HK-2 (cell line): ENCODE results near the gene SIK2.
A peak's percentile ranks its signal among the peaks of the same experiment; 100 is the strongest.
"Not testable (repeated sequence)": the region's sequence is repeated elsewhere in the genome, so short reads cannot be mapped to it uniquely, and the experiment has no call there.

Experiments used
- DNase-seq: peaks from one replicate; pipeline ENCODE4 v3.0.0-alpha.2; 2018; ENCODE audit not compliant: unreplicated experiment

Gene SIK2

GRCh38 chr11:111759778-111760407 is 157.6 kb downstream of the SIK2 start:
- no peak for DNase-seq

DNA sequence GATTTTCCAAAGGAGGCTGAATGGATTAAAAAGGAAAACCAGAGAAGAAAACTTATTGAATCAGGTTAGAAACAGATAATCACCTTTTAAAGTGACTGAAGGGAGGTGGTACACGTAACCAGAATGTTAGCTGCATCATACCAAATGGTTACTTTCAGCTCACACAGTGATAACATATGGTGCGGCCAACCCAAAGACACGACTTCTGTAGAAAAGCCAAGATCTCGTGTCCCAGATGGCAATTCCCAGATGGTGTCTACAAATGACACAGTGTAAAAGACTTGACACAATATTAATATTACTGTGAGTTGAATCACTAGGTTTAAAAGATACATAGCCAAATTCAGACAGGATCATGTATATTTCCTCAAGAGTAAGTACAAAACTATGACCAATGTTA is 158.8 kb downstream of the SIK2 start:
- DNase-seq = no peak

DNA sequence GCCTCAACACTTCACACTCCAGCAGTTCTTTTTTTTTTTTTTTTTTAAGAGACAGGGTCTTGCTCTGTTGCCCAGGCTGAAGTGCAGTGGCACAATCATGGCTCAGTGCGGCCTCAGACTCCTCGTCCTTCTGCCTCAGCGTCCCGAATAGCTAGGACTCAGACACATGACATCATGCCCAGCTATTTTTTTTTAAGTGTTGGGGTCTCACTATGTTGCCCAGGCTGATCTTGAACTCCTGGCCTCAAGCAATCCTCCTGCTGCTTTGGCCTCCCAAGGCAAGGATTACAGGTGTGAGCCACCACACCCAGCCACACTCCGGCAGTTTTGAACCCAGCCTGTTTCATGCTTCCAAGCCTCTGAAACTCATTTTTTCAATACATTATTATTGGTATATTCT is 160.3 kb downstream of the SIK2 start:
- DNase-seq = no peak

DNA sequence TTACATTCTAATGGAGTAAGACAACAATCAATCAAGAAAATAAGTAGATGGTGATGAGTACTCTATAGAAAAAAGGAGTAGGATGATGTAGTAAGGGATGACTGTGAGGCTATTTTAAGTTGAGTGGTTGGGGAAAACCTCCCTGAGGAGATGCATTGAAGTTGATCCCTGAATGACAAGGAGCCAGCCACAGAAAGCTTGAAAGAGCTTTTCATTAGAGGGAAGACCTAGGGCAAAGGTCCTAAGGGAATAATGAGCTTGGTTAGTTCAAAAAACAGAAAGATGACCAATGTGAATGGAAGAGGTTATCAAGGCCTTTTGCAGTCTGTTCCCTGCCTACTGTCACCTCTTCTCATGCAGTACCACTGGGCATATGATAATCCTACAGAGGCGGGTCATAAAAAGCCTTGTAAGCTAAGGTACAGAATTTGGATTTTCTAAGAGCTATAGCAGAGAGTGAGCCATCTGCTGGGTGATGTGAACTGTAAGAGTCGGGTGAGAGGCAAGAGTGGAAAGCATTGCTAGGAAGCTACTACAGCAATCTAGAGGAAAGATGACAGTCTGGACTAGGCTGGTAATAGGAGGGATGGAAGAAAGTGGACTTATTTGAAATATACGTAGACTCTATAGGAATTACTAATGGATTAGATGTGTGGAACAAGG is 160.9 kb downstream of the SIK2 start:
- no peak for DNase-seq

DNA sequence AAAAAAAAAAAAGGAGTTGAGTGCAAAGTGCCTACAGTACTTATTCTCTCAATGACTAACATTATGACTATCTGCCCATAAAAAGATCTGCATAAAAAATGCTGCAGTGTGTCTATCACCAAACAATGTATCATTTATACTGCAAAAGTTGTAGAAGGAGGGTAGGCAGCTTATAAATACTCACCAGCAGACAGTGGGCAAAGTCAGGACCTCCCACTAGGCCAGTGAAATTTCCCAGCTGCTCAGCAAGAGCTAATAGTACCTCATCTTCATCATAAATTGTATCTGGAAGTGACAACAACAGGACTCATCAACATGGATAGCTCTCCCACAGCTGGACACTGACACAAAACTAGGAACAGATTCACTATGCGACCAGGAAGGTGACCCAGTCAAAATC is 162.4 kb downstream of the SIK2 start:
- no peak for DNase-seq

DNA sequence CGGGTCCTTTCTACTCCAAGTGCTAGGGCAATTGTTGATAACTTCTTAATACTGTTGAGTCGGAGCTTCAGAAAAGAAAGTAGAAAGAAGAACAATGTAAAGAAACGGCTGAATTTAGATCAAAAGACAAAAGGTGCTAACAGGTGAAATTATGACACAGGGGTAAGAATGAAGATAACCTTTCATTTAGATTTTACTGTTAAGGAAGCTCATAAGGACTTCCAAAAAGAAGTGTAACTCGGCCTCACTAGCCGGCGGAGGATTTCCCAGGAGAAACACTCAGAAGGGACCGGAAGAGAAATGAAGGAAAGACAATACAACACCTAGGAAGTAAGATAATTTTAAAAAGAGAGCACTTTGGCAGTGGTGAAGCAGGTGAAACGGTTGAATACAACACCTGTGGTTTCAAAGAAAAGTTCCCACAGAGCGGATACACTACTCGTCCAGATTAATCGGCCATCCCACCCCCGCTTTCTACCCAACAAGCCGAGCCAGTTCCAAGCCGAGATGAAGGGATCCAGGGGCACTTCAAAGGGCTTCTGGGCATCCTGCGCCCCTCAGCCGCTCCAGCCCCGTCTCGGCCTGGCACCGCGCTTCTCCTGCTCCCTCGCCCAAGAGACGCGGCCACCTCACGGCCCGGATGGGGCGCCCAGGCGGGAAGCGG is 163.2 kb downstream of the SIK2 start:
- no peak for DNase-seq

DNA sequence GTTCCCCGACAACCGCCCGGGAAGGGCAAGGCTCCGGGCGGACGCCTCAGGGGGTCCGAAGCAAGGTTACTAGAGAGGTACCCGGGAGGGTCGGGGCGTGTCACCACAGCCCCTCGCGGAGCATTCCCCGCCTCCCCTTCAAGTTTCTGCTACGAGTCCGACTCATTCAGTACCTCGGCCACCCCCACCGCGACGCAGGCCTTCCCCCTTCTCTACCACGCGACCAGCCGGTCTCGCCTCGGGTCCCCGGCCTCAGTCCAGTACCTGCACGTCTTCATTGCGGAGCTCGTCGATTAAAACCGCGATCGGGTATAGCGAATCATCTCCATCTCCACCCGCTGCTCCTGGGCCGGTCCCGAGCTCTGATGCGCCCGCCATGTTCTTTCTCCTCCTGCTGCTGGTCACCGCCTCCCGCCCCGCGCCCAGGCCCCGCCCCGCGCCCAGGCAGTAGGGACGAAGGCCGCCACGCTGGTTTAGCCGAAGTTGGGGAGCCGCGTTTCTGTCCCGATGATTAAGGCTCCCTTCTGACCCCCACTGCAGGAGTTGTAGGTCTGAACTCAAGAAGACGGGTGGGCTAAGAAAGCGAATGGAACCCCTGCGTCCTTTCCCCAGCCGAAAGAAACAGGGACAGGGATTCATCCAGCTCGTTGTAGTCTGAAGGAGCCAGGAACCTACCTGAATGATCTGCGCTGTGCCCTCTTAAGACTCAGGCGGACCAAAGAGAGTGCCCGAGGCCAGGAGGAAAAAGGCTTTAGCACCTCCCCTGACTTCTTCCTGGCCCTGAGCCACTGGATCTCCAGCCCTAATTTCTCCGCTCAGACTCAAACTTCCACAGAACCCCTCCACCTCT is 164.0 kb downstream of the SIK2 start, which contains the start of gene PPP2R1B:
Gene PPP2R1B (minus strand): TSS at position 406 of the 850 bp plus-strand sequence. CDS start 28 bp downstream, at position 378.
- peak; percentile 83 for DNase-seq

- DNase-seq = no peak
These were observed 164.5 kb downstream of the SIK2 start for GRCh38 chr11:111766834-111767142.

DNA sequence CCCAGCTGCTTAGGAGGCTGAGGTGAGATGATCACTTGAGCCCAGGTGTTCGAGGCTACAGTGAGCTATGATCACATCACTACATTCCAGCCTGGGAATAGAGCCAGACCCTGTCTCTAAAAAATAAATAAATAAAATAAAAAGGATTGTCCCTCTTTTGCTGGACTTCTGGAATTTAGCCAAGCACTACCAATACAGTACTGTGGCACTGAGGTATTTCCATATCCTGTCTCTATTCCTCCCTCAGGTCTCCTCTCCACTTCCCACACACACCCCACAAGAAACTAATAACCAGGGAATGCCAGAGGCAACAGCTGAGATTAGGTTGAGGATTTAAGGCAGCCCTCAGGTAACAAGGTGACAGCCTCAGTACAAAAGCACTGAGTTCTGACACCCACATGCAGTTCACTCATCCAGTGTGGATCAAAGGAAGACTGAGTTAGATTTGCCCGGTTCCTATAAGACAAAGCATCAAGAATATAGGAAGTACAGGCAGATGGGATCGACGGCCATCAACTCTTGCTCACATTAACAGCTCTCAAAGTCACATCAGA is 168.4 kb downstream of the SIK2 start:
- no peak for DNase-seq

DNA sequence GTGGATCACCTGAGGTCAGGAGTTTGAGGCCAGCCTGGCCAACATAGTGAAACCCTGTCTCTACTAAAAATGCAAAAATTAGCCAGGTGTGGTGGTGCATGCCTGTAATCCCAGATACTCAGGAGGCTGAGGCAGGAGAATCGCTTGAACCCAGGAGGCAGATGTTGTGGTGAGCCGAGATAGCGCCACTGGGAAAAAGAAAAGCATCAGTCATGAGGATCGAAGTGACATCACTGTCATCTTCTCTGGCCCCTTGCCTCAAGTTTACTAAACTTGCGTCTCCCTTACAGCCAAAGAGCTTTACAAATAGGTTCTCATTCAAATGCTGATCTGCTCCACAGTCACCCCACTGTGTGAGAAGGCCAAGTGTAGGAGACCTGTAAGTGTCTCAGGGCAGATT is 169.0 kb downstream of the SIK2 start:
- not testable (repeated sequence) for DNase-seq

- DNase-seq = no peak
These were observed 170.3 kb downstream of the SIK2 start for GRCh38 chr11:111772535-111772934.

- DNase-seq = no peak
These were observed 172.9 kb downstream of the SIK2 start for GRCh38 chr11:111774955-111775710.

GRCh38 chr11:111776398-111777093 is 174.3 kb downstream of the SIK2 start:
- no peak for DNase-seq

GRCh38 chr11:111777094-111778046 is 175.1 kb downstream of the SIK2 start:
- DNase-seq = no peak

DNA sequence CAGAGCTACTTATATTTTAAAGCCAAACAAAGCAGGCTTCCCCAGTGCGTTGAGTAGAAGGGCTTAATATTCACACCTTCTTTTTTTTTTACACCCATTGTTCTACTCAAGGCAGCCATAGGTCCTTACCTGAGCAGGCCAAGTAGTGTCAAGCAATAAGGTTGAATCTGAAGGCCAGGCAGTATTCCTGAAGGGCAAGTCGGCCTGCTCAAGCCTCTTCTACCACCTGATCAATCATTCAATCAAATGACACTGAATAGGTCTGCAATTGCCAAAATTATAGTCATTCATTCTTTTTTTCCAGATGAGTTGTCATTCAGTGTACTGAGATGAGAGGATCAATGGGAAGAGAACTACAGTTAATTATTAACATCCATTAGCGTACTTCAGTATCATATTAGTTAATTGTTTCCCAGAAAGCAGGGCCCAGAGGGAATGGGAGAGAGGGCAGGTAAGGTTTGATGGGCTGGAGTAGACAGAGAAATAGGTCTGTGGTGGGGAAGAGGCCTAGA is 175.9 kb downstream of the SIK2 start:
- DNase-seq = no peak

DNA sequence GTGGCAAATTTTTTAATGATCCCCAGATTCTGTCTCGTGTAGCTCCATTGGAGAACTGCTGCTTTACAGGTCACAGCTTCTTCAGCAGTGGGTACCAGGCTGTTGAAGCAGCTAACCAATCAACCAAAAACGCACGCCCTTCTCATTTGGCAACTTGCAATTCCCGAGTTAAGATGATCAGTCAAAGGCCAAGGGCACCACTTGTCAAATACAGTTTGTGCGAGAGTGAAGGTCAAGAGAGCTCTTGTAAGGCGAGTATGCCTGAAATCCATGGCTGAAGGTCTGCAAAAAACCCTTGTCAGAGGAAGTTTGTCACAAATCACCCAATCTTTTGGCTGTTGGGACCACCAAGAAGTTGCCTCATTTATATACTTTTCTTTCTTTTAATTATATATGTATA is 176.9 kb downstream of the SIK2 start:
- no peak for DNase-seq
